ENCODE data around the gene ALLC.

- TF ChIP-seq CTCF (IDR thresholded peaks at IDR 0.05), result no peak
- TF ChIP-seq POLR2A (IDR thresholded peaks at IDR 0.05), result no peak
Measured at GRCh38 chr2:3652896-3653625, 4.9 kb upstream of the ALLC start.

All from prostate gland (tissue), 2 donors.